Frontal cortex (tissue), 4 donors: Measurements from ENCODE around the gene TSPAN31. TPM values are rescaled to one million over a fixed set of nuclear protein-coding genes. Genes with fewer than 3 reads are reported as not detected.

Experiments
- DNase-seq, 2 donors: peaks; one replicate each; pipeline ENCODE4 v3.0.0; 2012; ENCODE audit warnings: low spot score in 2 of 2
- FAIRE-seq: peaks from 2 replicates; lab custom pipeline; 2012; peaks lifted over from hg19 to GRCh38; lab: Jason Lieb, UNC
- total RNA-seq: library from RNA; depleted of rRNA; stranded (reverse); fragments of >200 nt; gene quantifications from one replicate; pipeline ENCODE4 v1.2.3, GENCODE V29; 2014
- donor health status: control.
- donor health status: control.
- donor health status: control.

Gene TSPAN31
- total RNA-seq, 1 donor from 2014 or later, result 38.3 TPM

DNA sequence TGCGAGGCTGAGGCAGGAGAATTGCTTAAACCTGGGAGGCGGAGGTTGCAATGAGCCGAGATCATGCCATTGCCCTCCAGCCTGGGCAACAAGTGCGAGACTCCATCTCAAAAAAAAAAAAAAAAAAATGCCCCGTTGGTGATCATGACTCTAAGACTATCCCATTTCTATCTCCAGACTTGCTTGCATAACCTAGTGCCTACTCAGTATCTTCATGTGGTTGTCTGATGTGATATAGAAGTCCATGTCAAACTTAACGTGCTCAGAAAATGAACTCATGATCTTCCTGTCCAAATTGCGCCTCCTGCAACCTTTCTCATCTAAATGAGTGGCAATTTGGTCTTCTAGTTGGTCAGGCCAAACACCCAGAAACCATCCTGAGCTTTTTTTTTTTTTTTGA is 33.1 kb downstream of the TSPAN31 start:
- FAIRE-seq, result no peak
- no peak for DNase-seq

DNA sequence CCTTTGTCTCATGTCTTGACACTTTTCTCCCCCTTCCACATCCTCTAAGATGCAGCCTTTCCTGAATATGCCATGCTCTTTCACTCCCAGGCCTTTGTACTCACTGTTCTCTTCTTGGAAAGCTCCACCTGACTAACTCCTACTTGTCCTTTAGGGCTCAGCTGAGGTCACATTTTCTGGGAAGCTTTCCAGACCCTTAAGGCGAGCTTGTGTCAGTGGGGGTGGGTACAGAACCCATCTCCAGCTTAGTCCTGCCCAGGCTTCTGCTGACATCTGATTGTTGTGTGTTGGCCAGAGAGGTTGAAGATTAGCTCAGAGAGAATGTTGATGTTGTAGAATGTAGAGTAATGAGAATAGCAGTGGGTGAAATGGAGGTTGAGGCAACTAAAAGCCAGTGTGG is 34.9 kb downstream of the TSPAN31 start:
- FAIRE-seq, result no peak
- no peak for DNase-seq

DNA sequence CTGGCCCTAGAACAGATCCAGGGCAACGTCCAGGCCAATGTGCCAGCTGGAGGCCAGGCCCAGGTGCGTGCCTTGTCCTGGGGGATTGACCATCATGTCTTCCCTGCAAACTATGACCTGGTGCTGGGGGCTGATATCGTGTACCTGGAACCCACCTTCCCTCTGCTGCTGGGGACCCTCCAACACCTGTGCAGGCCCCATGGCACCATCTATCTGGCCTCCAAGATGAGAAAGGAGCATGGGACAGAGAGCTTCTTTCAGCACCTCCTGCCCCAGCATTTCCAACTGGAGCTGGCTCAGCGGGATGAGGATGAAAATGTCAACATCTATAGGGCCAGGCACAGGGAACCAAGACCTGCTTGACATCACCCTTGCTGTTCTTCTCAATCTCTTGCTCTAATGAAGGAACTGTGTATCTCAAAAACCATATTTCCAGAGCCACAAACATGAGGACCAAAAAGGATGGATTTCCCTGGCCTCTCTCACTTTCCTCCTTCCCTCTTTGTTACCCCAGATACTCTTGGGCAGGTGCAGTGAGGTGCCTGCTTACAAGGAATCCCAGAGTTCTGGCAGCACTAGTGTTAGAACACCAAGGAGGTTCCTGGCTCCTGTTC is 35.6 kb downstream of the TSPAN31 start:
- DNase-seq, result no peak
- FAIRE-seq, result no peak

DNA sequence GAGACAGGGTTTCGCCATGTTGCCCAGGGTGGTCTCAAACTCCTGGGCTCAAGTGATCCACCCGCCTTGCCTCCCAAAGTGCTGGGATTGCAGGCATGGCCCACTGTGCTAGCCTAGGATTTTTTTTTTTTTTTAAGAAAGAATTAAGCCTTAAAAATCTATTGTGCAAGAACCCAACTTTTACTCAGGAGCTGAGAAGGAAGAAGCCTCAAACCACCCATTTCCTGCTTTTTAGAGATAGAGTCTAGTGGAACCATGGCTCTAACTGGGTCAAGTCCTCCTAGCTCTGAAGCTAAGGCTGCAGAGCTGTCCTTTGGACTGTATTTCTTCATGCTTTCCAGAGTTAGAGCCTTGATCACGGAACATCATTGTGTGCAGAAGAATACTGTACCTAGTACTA is 36.4 kb downstream of the TSPAN31 start:
- no peak for FAIRE-seq
- no peak for DNase-seq

DNA sequence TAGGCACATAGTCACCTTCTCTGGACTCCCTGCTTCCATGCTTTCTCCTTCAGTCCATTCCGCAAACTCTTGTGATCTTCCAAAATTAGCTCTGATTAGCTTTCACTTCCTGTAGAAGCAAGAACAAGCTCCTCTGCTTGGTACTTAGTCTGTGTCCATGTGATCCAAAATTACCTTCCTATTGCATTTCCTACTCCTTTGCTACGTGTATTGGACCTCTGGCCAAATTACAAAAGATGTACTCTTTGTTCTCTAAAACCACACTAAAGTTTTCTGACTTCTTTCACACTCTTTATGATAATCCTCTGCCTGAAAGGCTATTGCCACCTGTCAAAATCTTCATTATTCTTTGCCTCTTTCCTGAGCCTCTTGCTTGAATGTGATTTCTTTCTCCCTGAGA is 37.0 kb downstream of the TSPAN31 start:
- FAIRE-seq, result no peak
- DNase-seq, result no peak

DNA sequence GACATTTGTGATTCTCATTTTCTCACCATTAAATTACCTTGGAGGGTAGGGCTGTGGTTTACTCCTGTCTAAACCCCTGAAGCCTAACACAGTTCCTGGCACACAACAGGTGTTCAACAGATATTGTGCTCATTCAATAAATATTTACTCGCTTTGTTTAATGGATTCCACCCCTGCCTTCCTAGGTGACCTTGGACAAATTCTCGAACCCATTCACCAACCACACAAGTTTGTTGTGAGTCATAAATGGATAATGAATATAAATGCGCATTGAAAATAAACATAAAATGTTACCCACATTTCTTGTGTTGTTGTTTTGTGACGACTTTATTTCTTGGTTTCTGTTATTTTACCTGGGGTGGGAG is 37.4 kb downstream of the TSPAN31 start:
- FAIRE-seq (no peak), DNase-seq (no peak)

DNA sequence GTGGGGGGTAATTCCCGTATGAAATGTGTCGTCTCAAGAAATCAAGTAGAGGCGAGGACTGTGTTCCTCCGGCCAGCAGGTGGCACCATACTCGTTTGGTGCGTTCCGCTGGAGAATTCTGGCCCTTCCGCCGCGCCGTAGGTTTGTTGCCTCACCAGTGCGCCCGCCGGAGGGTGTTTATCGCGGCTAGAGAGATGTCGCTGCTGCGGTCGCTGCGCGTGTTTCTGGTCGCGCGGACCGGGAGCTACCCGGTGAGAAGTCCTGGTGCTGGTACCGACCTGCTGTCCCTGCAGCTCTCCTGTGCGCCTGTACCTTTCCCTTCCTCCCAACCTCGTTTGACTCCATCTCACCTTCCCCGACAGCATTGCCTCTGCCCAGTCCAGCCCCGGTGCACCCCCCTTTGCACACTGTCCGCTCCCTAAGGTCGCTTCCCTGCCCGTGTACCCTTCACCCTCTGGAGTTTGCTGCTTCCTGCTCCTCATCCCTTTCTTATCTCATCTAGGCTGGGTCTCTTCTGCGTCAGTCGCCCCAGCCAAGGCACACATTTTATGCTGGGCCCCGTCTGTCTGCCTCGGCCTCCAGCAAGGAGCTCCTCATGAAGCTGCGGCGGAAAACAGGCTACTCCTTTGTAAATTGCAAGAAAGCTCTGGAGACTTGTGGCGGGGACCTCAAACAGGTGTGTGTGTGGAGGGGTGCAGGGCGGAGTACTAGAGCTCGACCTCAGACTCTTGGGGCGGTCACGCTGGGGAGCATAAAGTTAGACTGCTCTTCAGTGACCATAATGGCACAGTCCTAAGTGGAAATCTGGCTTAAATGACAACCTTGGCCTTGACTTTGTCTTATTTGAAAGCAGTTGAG is 38.0 kb downstream of the TSPAN31 start, which contains the start of gene TSFM:
TSS of gene TSFM (plus strand) at position 180 of the 858 bp plus-strand sequence. CDS start at position 195, 15 bp downstream.
- DNase-seq (peak; percentile 77 to 82), FAIRE-seq (no peak)

DNA sequence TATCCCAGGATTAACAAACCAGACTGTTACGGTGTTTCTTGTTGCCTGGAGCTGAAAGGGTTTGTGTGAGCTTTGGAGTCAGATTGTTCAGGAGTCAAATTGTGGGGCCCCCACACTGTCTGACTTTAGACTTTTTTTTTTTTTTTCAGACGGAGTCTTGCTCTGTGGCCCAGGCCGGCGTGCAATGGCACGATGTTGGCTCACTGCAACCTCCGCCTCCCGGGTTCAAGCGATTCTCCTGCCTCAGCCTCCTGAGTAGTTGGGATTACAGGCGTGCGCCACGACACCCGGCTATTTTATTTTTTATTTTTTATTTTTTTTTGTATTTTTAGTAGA is 38.6 kb downstream of the TSPAN31 start:
- FAIRE-seq, result no peak
- no peak for DNase-seq

DNA sequence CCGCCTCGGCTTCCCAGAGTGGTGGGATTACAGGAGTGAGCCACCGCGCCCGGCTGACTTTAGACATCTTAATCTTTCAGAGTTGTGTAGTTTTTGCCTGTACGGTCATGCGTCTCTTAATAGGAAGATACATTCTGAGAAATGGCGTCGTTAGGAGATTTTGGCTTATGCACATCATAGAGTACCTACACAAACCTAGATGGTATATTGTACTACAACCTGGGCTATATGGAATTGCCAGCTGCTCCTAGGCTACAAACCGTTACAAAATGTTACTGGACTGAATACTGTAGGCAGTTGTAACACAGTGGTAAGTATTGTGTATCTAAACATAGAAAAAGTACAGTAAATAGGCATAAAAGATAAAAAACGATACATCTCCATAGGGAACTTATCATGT is 39.0 kb downstream of the TSPAN31 start:
- FAIRE-seq (no peak), DNase-seq (no peak)

DNA sequence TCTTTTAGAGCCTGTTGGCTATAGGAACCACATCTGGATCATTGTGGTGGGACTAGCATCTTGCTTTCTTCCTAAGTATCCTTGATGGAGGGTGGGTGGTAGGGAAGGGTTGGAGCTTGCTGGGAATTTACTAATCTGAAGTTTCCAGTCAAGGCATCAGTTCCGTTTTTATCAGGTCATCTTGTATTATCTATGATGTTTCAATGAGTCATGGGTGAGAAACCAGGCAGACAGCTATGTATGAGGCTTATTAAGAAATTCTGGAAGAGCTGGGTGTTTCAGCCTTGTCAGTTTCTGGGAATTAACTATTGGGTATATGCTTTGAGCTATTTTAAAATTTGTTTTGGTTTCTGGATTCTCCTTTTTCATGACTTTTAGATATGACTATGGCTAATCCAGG is 49.1 kb downstream of the TSPAN31 start:
- DNase-seq (no peak), FAIRE-seq (no peak)

DNA sequence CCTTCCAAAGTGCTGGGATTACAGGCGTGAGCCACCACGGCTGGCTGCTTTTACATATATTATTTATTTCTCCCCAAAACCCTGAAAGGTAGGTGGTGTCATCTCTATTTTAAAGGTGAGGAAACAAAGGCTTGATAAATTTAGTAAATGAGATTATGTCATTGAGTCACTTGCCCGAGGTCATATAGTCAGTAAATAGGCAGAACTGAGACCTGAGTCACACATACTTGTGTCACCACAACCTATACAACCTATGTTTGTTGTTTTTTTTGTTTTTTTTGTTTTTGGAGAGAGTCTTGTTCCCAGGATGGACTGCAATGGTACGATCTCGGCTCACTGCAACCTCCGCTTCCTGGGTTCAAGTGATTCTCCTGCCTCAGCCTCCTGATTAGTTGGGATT is 50.5 kb downstream of the TSPAN31 start:
- FAIRE-seq, result no peak

DNA sequence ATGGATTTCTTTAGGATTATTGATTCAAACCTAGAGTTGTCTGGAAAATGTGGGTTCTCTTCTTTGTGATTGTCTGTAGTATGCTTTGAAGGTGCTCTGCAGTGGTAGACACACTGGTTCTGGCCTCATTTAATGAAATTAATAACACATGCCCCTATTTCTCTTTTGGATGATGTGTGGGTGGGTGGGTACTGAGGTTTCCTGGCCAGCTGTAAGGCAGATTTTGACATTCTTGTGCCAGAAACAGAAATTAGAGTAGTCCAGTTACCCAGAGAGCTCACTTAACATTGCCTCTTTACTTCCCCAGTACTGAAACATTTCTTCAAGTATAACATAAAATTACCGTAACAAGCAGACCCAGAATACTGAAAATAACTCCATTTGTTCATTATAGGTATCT is 52.2 kb downstream of the TSPAN31 start:
- FAIRE-seq (no peak), DNase-seq (no peak)

More for the DNA sequence above, 50.5 kb downstream of the TSPAN31 start:
- no peak for DNase-seq

DNA sequence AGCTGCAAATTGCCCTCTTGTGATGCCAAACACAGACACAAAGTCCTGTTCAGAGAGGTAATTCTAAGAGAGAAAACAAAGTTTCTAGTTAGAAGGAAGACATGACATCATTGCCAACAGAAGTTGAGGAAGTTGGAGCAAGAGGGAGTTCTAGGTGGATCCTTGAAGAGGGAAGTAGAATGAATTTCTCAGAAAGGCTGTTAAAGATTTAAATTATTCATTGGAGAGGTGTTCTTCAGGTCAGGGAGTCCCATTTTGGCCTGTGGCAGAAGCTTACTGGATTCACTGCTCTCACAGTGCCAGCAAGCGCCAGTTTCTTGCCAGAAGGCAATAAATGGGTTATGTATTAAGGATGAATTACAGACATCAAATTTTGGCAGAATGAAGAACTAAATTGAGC is 53.1 kb downstream of the TSPAN31 start:
- no peak for DNase-seq
- FAIRE-seq, result no peak

Other genes starting within 250 kb of the TSPAN31 start
- gene DDIT3, start 224.5 kb upstream of the TSPAN31 start, total RNA-seq, result 4.9 TPM
- gene MBD6, start 222.2 kb upstream of the TSPAN31 start, total RNA-seq, result 1.2 TPM
- gene DCTN2, start 197.8 kb upstream of the TSPAN31 start, total RNA-seq, result 136 TPM
- 42.8 TPM for gene KIF5A, start 195.0 kb upstream of the TSPAN31 start, total RNA-seq
- gene PIP4K2C, start 153.8 kb upstream of the TSPAN31 start, total RNA-seq, result 11.0 TPM
- gene DTX3, start 140.2 kb upstream of the TSPAN31 start, total RNA-seq, result 51.4 TPM
- gene ARHGEF25, start 133.6 kb upstream of the TSPAN31 start, total RNA-seq, result 38.3 TPM
- gene B4GALNT1, start 111.8 kb upstream of the TSPAN31 start, total RNA-seq, result 37.5 TPM
- 151 TPM for gene OS9, start 50.9 kb upstream of the TSPAN31 start, total RNA-seq
- gene AGAP2, start 6.3 kb upstream of the TSPAN31 start, total RNA-seq, result 25.7 TPM
- 51.4 TPM for gene CDK4, start 7.3 kb downstream of the TSPAN31 start, total RNA-seq
- 17.5 TPM for gene MARCHF9, start 10.1 kb downstream of the TSPAN31 start, total RNA-seq
- not detected for gene CYP27B1, start 22.0 kb downstream of the TSPAN31 start, total RNA-seq
- gene METTL1, start 27.1 kb downstream of the TSPAN31 start, total RNA-seq, result 1.2 TPM
- 1.2 TPM for gene EEF1AKMT3, start 27.6 kb downstream of the TSPAN31 start, total RNA-seq
- 30.2 TPM for gene TSFM, start 37.7 kb downstream of the TSPAN31 start, total RNA-seq
- 1.6 TPM for gene AVIL, start 73.7 kb downstream of the TSPAN31 start, total RNA-seq
- gene CTDSP2, start 101.7 kb downstream of the TSPAN31 start, total RNA-seq, result 14.7 TPM
- gene ATP23, start 196.5 kb downstream of the TSPAN31 start, total RNA-seq, result 6.1 TPM